Renal cortical epithelial cell (primary cell): ENCODE measurements around the gene KLF7. TPM values are rescaled to one million over a fixed set of nuclear protein-coding genes. Genes with fewer than 3 reads are reported as not detected.
A peak's percentile ranks its signal among the peaks of the same experiment; 100 is the strongest.

Source experiments
- DNase-seq: peaks from one replicate; pipeline ENCODE4 v3.0.0-alpha.2; 2011; ENCODE audit warnings: low read depth
- total RNA-seq: library from RNA; depleted of rRNA; stranded (reverse); fragments of >200 nt; gene quantifications from 2 replicates; pipeline ENCODE4 v1.2.3, GENCODE V29; 2014

The KLF7 gene
- total RNA-seq, 1 donor from 2014 or later = 31.5 TPM

DNA sequence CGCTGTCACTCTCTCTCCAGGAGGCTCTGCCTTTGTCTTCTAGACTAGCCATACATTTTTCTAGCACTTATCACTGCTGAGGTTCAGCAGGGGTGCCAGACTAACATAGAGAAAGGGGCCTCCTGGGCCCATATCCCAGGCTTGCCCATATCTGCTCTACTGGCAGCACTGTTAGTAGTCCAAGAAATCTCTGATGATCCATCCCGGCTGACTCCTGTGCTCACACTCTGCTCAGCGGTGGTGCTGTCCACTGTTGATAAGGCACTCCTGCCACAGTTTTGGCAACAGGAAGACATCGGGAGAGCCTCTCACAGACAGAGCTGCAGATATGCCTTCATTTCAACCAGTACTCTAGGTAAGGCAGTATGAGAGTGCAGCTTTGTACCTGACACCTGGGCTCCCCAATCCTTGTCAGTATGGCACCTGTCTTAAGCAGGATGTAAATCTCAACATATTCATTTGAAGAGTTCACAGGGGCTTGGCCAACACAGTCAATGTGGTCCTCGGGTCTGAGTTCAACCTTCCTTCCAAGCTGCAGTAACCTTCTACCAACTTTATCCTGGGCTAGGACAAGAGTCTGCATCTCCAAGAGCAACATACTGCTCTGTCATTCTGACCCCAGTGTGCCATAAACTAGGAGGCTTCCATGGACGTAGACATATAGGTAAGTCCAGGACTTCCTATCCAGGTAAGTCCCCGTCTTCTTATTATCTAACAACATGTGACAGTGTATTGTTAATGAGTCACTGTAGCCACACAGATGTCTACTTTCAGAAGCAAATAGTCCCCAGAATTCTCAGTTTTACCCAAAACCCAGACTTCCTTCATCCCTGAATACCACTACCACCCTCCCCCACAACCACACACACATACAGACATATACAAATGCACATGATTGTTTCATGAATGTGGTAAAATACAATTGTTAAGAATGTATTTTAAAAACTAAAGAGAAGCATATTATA, 16.2 kb downstream of the KLF7 start:
- DNase-seq = no peak

DNA sequence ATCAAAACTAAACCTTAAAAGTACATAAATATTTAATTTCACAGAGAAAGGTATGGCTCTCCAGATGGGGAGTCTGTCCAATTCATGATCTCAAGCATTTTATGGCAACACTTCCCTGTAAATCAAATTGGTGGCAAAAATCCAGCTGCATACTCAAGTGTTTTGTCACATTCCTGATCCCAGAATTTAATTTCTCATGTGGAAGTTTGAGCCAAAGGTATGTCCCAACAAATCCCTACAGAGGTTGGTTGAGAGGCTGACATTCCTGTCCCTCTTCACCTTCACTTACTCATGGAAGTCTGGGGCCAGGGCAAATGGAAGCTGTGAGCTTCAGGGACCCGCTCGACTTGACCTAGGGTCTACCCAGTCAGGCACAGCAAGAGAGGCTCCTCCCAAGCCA, 17.7 kb downstream of the KLF7 start:
- DNase-seq = peak; percentile 82

DNA sequence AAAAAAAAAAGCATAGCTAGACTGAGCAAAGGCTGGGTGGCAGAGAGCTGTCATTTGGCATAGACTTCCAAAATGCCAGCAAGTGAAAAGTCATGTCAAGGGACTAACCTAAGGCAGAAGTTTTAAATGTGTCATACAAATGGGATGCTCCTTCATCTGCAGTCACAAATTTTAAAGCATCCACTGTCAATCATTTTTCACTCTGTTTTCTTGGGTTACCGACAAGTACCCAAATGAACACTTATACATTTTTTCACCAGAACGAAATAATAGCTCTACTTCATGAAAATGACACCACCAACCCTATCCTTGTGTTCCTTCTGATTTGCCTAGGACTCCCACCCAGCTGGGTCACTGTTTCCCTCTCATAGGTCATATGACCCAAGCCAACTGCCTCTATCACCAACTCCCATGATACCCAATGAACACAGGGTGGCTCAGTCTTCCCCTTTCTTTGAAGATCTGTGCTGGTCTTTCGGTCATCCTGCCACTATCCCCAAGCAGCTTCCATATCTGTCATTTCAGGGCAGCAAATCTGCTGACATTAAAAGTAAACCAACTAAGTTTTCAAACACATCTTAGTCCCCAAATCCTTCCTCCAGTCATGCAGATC, 21.5 kb downstream of the KLF7 start:
- DNase-seq = no peak

DNA sequence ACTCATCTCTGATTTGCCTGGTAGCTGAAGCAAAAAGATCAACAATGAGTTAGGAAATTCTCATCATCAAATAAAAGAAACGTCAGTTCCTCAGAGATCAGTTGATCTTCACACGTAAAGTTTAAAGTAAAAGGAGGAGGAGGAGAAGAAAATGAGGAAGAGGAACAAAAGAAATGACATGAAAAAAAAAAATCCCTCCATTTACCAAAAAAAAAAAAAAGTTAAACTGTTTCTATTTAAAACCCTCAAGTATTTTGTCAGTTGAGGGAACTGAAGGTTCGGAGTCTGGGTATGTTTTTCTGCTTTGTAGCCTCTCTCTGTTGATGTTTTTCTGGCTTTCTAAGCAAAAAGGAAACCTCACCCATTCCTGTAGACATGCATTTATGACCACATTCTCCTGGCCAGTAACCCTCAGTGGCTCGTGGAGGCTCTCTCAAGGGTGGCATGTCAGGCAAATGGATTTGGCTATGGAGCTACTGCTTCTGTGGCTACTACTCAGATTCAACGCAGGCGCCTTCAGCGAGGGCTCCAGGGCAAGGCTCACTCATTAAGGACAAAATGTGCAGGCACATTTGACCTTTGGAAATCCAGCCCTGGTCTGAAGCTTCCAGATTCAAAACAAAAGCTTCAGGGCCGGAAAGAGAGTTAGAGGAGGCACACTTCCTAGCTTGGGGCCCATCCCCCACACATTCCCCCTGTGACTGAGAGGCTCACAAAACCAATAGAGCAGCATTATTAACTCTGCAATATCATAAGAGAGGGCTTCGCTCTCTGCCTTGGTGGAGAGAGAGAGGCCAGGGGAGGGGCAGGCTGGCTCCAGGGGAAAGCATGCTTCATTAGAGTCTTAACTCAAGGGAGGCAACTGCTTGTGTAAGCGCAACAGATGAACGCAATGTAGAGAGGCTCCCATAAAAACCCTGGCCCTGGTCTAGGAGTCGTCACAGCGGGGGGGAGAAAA, 22.3 kb downstream of the KLF7 start:
- peak; percentile 87 for DNase-seq

DNA sequence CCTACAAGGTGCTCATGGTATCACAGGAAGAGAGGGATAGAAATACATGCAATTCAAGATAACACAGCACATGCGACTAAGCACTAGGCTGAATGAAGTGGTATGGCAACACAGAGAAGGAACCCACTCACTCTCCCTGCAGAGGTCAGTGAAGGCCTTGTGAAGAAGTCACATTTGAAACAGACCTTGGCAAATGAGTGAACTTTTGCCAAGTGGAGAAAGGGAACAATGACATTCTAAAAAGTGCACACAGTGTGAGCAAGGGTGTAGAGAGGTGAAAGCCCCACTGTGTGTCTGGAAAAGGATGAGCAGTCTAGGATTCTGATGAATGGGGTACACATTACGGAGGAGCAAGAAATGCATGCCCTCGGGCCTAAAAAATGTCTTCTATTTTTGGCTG, 23.3 kb downstream of the KLF7 start:
- no peak for DNase-seq

DNA sequence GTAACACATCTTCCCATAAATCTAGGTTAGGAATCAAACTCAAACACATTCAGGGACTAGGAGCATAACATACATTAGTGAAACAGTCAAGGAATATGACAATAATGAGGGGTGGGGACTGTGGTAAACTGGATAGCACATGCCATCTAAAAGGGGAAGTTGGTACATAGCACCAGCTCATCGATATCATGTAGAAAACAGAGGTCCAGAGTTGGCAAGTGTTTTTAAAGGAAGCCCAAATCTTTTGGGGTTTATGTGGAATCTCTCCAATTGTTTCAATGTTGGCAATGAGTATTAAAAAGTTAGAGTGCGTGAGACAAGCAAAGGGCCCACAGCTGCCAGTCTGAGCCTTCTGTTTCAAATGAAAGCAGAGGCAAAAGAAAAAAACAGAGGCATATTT, 24.4 kb downstream of the KLF7 start:
- no peak for DNase-seq

DNA sequence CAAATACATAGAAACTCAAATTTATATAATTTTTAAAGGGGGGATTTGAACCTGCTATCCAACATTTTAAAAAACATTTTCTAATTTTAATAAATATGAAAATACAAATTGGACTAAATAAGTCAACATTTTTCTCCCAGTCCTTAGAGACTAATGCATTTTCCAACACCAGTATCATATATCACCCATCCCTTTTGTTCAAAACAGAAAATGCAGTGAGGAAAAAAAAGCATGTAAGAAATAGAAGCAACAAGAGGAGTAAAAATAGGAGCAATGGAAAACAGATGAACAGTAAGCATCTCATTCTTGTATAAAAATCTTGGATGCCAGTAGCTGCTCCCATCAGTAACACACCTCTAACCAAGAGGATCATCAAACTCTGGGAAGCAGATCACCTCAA, 25.5 kb downstream of the KLF7 start:
- no peak for DNase-seq

DNA sequence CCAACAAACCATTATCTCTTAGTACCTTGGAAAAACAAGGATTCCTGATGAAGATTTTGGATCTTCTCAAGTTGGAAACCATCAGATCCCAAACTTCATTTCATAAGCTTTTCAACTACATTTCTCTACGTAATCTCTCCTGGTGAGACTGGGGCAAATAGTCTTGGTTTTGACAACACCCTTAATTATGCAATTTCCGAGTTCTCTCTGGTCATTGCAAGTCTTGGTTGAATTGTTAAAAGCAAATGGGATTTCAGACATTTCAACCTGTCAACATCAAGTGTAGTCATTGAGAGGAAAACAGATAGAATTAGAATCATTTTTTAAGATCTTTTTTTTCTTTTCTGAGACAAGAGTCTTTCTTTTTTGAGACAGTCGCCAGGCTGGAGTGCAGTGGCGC, 26.2 kb downstream of the KLF7 start:
- no peak for DNase-seq

DNA sequence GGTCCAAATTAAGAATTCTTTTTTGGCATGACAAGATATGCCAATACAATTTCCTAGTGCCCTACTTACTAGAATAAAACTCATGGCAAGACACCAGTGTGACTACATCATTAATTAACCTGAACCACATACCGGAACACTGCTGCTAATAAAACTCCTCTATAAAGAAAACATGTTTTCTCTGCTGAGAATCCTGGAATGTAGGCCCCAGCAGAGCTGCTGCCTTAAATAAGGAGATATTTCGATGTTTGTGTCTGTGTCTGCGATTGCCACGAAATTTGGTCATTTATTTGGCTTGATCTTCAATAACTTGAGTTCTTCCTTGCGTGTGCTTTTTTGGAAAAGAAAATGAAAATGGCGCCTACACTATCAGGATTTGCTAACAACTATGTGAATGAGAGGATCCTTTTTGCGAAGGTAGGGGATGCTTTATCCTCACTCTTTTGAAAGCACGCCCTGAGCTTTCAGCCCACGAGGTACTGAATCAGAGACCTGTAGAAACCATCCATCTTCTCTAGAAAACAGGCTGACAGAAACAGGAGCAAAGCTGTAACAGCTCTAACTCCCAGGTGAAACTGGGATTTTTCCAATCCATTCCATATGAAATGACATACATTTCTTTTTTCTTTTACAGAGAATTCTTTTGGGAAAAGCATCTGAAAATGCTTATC, 27.0 kb downstream of the KLF7 start:
- DNase-seq = peak; percentile 85

DNA sequence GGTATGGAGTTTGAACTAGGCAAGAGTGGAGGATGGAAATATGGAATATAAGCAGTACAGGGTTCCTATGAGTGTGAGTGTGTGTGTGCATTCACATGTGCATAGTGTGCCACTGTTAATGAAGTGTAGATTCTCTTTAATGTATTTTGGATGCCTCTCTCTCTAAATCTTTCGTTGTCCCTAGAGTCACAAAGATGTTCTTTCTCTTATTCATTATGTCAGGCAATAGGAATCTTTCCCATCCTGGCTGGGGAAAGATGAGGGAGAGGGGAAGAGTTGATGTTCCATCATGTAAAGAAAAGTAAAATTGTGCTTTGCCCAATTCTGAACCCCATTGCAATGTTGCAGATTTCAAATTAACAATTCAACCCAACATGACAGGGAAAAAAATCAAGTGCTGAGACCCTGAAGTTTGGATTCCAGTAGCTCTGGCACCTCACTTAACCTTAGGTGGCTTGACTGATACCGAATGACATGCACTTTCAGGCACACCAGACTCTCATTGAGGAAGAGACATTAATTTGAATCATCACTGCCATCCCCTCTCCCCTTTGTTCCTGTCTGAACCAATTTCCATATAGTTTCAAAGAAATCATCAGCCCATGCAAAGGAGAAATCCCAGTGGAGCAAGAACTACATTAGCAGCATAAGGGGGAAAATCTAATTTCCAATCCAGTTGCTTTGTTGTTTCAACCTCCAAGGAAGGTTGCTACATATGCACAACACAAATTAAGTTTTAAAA, 28.0 kb downstream of the KLF7 start:
- DNase-seq = no peak

DNA sequence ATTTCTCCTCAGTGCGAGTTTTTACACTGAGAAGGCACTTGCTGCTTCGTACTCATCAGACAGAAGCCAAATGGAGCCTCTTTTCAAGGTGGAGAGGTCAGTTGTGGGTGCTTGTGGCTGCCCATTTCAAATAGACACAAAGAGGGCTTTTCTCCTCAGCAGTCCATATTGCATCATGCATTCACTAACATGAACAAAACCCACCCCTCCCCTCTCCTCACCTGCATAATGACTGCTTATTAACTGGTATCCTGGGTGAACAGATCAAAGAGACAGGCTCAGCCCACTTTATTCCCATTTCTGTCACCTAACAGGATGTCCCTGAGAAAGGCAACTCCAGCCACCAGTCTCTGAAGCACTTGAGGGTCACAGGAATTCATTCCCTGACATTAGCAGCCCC, 28.9 kb downstream of the KLF7 start:
- no peak for DNase-seq

DNA sequence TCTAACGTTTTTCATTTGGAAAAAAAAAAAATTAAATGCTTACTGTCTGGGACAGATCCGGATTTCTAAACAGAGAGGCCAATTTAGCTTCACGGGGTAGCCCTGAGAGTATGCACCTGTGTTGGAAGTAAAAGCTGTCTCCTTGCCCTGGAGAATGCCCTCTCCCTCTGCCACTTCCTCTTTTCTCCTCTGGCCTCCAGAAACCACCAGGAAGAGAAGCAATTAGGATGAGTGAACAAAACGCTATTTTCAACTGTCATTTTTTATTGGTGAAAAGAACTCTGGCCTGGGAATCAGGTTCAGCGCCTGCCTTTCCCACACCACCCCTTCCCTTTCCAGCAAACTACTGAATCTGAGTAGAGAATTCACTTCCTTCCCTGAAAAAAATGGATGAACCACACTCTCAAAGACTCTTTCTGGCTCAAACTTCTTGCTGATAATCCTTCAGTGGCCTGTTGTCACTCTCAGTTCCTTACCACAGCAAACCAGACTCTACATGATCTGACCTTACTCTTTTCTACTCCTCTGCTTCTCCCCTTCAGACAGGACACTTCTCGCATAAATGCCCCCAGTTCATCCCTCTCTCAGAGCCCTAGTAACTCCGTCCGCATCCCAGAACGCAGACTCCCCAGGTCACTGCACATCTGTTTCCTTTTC, 29.8 kb downstream of the KLF7 start:
- DNase-seq = no peak

DNA sequence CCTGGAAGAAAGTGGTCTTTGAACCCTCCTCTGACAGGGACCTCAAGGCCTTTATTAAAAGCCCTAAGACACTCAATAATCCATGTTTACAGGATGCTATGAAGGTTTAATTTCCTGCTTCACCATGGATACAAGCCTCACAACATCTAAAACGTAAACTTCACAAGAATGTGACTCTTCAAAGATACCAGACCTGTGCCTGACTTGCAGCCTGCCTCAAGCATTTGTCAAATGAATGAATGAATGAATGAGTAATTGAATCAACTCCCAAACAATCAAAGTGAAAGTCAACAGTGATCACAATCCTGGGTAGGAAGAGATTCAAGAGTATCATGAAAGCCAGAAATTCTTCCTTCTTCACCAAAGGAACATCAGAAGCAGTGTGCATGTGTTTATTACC, 30.4 kb downstream of the KLF7 start:
- DNase-seq = peak; percentile 87

DNA sequence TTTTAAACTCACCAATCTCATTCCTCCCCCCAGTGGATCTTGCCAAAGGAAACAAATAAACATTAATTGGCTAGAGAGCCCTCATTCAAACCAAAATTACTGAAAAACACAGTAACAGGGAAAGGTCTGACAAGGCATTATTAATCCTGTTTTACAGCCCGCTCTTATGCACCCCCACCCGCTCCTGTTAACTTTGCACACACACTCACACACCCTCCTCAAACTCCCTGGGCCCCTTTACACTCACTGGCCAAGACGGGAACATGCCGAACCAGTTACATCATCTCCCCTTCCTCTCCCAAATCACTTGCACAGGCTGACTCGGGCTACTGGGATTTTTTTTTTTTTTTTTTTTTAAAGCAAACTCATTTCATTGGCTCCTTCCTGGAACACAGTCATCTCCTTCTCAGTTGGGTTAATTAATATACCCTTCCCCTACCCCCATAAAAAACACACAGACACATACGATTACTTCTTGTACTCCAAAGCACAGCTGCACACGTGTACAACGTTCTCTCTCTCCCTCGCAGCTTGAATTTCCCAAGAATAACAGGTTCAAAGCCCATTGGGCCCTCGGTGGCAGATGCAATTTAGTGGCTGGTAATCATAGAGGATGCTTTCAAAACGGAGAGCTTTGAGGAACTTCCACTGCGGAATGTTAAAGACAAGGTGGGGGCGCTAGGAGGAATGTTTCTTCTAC, 31.8 kb downstream of the KLF7 start:
- peak; percentile 95 for DNase-seq

DNA sequence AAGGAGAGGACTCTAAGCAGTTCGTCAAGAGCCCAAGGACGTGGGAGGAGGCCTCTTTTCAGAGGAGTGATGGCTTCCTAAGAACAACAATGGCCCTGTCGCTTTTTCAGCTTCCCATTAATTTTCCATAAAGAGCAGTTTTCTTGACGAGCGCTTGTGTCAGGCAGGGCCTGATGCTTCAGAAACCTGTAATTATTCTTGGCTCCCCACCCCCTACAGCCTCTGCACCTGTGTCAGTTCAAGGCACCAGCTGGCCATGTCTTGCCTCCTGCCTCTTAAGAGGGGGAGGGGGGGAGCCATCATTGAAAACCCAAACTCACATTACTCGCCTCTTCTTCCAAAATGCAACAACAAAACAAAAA, 32.3 kb downstream of the KLF7 start:
- no peak for DNase-seq

DNA sequence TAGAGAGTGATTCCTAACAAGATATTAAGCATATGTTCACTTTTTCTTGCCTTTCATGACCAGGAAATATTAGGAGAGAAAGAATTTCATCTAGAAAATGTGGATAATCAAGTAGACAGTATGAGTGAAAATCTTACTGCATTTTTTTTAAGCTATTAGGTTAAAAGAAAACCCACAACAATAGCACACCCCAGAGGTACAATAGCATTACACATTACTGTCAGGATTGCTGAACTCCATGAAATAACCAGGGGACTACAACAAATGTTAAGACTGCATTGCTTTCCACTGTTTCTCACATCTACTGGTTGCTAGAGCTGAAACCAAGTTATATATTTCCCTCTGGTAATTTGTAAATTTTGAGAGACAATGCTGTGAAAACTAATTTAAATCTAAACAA, 33.7 kb downstream of the KLF7 start:
- no peak for DNase-seq

DNA sequence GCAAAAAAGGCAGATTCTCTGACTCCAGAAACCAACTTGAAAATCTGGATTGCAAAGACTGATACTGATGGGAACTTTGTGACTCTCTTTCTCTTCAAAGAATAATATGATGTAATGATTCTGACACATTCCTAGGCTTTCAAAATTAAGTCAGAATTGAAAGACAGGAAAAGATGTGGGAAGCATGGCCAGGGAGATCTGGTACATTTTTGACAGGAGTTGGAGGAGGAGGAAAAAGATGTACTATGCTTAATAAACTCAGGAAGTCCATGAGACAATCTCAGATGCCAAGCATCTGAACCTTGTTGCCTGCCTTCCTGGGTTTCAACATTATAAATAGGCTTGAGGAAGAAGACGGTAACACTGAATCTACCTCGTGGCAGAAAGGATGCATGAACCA, 34.2 kb downstream of the KLF7 start:
- DNase-seq = no peak

DNA sequence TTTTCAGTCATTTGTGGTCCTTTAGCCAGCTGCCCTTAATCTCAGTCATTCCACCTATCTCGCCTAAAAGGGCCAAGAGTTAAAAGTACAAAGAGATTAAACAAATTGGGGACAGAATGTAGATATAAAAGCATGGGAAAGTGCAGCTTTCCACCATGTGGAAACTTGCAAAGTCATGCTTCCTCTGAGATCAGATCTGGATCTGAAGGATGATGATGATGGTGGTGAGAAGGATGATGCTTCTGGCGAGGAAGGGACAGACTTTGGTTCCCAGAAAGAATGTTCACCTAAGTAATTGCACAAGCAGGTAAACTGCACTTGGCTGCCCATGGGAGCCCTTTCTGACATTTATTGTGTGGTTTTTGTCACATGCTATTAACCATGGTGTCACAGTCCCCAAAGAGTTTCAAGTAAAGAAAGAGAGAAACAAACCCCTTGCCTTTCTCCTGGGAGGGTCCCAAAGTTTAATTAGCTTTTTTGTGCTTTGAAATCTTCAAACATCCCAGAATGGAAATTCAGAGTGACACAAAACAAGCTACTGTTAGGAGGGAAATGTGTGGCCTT, 34.7 kb downstream of the KLF7 start:
- peak; percentile 35 for DNase-seq

DNA sequence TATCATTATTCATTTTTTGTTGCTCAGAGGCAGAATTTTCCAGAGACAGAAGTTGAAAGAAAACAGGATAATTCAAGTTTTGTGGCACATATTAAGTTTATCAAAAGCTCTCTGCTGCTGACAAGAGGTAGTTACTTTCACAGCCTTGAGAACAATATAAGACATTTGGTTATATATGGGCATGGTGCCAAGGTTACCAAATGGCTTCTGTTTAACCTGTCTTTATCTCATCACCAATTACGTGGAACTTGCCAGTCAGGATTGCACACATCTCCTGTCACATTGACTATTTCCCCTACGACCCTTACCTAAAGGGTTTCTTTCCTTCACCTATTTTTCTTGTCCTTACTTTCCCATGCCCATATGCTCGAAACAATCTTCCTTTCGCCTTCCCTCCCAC, 35.9 kb downstream of the KLF7 start:
- no peak for DNase-seq

DNA sequence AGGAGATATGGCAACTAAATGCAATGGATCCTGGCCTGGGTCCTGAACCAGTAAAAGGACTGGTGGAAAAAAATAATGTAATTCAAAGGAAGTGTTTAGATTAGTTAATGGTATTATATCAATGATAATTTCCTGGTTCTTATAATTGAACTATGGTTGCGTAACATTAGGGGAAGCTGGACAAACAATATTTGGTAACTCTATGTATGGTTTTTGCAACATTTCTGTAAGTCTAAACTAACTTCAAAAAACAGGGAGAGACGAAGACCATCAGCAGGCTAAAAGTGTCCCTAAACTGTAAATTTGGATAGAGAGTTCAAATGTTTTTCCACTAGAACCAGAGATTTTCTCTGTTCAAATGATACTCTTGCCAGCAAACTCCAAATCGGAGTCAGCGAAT, 36.9 kb downstream of the KLF7 start:
- DNase-seq = no peak
